HG03025 (cell line): ENCODE measurements around the gene BPIFB4.
"Not testable (repeated sequence)": the region's sequence is repeated elsewhere in the genome, so short reads cannot be mapped to it uniquely, and the experiment has no call there.

Source experiments
- ATAC-seq: cut with Tn5 transposase; IDR thresholded peaks from one replicate; pipeline ENCODE4 v1.9.1; 2021; ENCODE audit warnings: mild to moderate bottlenecking, moderate library complexity; ENCODE audit not compliant: unreplicated experiment, low FRiP score

BPIFB4 gene

DNA sequence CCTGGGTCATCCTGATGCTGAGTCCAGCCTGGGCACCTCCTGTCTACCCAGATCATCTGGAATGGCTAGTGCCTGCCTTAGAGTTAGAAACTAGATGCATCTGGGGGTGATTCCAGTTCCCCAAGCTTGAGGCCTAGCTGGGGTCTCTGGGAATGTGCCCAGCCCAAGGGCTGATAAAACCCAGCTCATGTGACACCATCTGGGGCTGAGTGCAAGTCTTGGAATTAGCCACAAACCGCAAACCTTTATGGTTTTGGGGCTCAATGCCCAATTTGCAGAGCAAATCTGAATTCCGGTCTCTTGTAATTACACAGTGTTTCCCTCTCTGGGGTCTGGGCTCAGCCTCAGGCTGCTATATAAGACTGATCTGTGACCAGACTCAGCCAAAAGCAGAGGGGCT lies at the start of gene BPIFB4:
Gene BPIFB4 (plus strand): TSS at position 385 of the 400 bp plus-strand sequence. CDS start 1,884 bp downstream, outside the sequence.
- ATAC-seq, result no peak

DNA sequence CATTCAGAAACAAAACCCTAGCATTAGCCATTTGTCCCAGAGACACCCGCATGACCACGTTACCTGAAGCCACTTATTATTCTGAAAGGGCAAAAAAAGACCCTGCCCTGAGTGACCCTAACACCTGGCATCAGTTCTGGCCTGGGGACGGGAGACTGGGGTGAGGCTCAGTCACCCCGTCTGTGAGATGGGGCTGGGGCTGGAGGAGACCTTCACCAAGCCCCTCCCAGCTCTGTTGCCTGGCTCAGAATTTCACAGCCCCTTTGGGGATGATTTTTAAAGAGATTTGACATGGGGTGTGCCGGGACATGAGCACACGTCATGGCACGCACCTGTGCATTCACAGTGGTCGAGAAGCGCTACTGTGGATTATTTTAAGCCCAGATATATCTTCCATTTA lies 49.4 kb upstream of the BPIFB4 start:
- no peak for ATAC-seq

DNA sequence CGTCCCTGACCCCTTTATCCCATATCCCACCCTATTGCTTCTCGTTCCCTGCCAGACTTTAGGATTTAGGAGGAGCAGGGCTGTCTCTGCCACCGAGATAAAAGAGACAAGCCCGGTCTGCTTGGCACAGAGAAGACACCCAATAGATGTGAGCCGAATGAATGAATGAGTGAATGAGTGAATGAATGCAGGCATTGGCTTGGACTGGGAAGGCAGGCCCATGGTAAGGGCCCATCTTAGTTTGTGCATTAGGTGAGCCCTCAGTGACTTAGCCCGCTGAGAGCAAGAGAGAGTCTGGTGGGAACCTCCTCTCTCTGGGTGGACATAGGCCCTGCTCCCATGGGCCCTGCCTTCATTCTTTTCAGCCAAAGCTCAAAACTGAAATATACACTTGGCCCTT lies 48.9 kb upstream of the BPIFB4 start:
- no peak for ATAC-seq

DNA sequence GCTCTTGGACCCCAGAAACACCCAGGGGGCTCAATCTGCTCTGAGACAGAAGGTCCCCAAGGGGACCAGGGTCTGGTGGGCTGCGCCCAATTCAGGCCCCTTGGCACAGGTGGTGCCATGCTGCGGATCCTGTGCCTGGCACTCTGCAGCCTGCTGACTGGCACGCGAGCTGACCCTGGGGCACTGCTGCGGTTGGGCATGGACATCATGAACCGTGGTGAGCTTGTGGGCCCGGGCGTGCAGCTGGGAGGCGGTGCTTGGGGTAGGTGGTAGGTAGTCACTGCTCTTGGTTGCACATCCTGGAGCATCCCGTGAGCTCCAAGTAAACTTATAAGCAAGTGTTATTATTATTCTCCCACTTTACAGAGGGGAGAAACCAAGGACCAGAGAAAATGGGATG lies 47.9 kb upstream of the BPIFB4 start, which contains the start of gene BPIFB6:
Gene BPIFB6 (plus strand): TSS at position 118 of the 400 bp plus-strand sequence. CDS start 0 bp downstream, at position 118.
- ATAC-seq, result no peak

DNA sequence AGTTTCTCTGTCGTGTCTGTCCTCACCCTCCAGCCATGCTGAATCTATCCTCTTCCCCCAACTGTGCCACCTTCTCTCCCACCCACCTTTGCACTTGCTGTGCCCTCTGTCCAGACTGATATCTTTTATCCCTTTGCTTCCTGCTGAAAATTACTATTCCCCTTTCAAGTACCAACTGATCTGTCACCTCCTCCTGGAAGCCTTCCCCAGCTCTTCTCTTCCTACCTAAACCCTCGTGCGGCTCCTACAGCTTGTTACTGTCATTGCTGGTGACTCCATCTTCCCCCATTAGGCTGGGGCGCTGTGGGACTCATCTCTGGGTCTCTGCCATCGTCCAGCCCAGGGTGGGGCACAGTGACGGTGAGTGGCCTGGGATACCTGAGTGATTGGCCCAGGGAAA lies 46.9 kb upstream of the BPIFB4 start:
- ATAC-seq, result no peak

DNA sequence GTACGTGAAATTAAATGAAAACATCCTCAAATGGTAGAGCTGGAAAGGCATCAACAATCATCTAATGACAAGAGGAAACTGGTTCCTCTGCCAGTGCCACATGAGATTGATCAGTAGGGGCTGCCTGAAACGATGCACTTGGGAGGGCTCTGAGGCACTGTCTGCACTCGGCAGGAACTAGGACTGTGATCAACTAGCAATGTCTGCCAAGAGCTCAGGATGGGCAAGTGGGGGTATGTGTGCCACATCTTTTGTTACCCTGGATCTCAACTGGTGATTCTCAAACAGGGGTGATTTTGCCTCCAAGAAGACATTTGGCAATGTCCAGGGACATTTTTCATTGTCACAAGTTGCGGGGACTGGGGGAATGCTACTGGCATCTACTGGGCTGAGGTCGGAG lies 46.1 kb upstream of the BPIFB4 start:
- no peak for ATAC-seq

DNA sequence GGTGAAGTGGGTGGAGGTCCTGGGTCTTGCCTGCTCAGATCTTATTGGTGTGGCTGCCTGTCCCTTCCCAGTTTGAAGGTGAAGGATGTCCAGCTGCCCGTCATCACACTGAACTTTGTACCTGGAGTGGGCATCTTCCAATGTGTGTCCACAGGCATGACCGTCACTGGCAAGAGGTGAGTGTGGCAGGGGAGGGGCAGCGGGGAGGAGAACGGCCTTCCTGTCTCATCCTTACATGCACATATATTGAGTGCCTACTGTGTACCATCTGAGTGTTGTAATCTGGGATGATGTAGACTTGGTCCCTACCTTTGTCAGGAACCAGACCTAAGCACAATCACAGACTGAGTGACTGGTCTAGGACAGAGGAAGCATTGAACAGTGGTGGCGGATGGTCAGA lies 45.3 kb upstream of the BPIFB4 start:
- ATAC-seq, result no peak

DNA sequence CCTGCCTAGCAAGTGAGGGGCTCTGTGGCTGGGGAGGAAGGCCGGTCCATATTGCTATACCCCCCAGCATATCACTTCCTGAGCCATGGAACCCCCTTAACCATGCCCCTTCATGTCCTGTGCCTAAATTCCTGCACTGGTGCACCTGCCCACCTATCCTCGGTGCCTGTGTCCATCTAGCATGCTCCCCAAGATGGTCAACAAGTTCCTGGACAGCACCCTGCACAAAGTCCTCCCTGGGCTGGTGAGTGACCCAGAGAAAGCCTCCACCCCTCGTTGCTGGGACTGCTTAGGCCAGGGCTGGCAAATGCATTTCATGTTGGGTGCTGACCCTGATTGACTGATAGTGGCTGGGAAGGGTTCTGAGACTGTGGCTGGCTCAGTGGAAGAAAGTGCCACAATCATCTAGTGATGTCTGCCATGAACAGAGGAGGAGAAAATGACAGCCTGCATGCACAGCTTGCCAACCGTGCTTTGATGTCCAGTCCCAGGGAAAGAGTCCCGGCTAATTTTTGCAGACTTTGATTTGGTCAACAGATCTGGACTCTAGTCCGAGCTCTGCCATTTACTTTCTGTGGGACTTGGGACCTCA lies 44.4 kb upstream of the BPIFB4 start:
- no peak for ATAC-seq

DNA sequence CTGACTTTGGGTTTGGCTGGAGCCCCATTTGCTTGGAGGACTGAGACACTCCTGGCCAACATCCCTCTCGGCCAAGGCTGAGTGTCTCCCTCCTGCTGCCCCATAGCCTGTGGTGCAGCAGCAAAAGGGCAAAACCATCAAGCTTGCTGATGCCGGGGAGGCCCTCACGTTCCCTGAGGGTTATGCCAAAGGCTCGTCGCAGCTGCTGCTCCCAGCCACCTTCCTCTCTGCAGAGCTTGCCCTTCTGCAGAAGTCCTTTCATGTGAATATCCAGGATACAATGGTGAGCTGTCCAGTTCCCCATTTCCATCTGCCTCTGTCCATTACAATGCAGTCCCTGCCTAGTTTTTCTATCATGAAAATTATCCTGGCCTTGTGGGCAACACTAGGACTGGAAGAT lies 42.0 kb upstream of the BPIFB4 start:
- ATAC-seq, result no peak

DNA sequence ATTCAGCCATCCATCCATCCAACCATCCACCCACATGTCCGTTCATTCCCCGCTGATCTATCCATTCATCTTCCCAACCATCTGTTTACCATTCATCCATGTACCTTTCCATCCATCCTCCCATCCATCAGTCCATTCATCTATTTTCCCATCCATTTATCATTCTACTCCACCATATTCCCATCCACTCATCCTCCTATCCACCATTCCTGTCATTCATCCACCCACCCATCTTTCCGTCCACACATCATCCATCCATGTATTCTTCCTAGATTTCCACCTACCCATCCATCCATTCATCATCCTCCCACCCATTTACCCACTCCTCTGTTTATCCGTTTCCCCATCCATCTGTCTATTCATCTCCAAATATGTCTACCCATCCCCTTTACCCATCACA lies 41.2 kb upstream of the BPIFB4 start:
- no peak for ATAC-seq

DNA sequence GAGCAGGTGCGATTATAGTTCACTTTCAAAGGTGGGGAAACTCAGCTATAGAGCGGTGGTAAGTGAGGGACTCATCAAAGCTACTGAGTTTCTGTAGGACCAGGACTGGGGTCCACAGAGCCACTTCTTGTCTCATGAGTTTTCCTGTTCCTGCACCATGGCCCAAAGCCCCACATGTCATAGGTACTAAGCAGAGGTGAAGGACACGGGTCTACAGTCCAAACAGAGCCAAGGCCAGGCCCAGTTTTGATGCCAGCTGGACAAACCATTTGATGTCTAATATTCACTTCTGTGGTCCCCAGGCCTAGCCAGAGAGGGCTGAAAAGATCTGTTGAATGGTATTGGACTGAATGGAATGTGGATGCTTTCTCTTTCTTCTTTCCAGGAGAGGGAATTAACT lies 37.0 kb upstream of the BPIFB4 start:
- no peak for ATAC-seq

DNA sequence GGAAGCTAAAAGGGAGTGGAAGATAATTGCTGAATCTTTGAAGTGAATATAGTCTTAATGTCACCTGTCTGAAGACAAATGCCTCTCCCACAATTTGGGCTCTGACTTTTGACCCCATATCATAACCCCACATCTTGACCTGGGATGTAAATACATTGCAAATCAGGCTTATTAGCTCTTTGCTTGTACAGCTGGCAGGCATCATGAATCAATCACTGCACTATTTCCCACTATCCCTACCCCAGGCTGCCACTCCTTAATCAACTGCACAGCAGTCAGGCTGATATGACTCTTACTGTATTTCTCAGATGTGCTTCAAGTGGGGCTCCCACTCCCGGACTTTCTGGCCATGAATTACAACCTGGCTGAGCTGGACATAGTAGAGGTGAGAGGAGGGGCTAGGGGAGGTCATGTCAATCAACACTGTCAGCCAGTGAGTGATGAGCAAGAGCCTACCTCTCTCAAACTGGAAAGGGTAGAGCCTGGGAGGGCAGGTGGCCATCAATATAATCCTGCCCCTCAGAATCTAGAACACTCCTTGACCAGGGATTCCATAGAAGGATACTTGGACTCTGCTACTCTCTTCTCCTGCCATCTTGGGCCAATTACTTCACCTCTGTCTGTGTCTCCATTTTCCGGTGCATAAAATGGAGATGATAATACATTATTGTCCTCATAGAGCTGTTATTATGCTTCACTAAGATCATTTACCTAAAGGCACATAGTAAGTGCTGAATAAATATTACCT lies 36.3 kb upstream of the BPIFB4 start:
- no peak for ATAC-seq

DNA sequence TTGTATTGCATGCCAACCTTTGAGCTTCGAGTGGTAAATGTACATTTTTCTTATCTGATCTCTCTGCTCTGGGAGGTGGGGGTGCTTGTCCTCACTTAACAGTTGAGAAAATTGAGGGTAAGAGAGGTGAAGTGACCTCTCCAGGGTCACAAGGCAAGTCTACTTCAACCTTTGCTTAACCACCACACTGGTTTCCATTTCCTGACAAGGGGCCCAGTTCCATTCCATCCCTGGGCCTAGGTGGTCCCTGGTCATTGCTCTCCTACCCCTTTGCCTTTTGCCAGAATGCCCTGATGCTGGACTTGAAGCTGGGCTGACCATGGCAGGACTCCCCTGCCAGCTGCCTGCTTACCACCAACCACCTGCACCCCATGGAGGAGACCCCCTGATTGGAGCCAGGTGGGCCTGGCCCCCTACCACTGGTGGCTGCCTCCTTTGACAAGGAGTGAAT lies 35.7 kb upstream of the BPIFB4 start:
- ATAC-seq, result no peak

DNA sequence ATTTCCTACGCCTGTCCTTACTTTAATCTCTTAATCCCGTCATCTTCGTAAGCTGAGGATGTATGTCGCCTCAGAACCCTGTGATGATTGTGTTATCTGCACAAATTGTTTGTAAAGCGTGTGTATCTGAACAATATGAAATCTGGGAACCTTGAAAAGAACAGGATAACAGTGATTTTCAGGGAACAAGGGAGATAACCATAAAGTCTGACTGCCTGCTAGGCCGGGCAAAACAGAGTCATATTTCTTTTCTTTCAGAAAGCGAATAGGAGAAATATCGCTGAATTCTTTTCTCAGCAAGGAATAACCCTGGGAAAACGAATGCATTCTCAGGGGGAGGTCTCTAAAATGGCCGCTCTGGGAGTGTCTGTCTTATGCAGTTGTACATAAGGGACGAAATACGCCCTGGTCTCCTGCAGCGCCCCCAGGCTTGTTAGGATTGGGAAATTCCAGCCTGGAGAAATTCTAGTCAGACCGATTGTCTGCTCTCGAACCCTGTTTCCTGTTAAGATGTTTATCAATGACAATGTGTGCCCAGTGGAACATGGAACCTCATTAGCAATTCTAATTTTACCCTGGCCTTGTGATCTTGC lies 34.2 kb upstream of the BPIFB4 start:
- ATAC-seq, result not testable (repeated sequence)

DNA sequence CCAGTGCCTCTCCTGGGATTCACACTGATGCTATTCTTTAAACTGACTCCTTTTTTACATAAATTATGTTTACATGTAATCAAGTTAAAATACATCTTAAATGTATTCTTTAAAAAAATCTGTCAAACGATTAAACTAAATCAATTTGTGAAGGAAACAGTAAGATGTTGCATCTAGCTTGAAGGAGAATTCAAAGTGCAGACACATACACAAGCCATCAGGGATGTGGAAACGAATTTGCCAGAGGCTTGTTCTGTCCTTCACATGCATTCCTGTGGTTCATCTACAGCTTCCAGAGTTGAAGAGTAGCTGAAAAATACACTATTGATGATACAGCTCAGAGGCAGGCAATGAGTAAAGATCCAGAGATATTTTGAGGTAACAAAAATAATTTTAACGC lies 33.0 kb upstream of the BPIFB4 start:
- ATAC-seq, result no peak

DNA sequence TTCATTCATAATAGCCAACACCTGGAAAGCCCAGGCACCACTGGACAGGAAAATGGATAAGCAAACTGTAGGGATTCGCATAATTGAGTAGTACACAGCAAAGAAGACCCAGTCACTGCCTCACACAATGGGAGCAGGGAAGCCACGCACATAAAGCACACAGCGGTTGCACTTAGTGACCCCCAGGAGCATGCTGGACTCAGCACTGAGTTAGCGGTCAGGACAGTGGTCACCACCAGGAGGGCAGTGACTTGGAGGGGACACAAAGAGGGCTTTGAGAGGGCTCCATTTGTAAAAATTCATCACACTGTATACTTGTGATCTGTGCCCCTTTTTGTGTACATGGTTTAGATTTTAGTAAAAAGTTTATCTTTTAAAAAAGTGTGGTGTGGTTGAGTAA lies 28.1 kb upstream of the BPIFB4 start:
- no peak for ATAC-seq

DNA sequence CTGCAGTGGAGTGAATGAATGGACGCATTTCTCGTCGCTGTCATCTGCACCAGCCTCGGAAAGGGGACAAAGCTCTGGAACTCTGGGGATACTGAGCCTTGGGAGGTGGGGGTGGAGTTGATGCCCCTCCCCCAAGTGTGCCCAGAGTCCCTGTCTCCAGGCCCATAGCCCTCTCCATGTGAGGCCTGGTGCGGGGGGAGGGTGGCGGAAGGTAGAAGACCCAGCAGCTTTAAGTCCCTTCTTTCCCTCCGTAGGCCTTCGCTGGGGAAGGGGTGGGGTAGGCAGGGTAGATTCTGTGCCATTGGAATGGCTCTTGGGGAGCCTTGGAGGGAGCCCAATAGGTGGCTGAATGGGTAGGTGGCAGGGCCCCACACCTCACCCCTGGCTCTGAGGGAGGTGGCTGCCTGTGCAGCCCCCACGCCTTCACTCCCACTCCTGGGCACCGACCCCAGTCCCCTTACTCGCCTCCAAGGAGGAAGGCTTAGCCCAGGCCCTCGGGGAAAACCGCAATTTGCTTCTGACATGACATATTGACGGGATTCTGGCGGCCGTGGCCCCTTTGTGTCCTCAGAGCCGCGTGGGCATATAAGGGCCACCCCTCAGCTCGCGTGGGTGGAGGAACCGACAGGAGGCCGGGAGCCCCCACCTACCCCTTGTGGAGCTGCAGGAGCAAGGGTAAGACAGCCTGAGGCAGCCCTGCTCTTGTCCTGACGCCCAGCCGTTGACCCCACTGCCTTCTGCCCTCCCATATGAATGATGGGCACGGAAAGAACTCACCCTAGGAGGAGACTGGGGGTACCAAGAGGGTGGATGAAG lies 25.9 kb upstream of the BPIFB4 start, which contains the start of gene BPIFB3:
Gene BPIFB3 (plus strand): TSS at position 613 of the 816 bp plus-strand sequence. CDS start 1,533 bp downstream, outside the sequence.
- ATAC-seq, result no peak

DNA sequence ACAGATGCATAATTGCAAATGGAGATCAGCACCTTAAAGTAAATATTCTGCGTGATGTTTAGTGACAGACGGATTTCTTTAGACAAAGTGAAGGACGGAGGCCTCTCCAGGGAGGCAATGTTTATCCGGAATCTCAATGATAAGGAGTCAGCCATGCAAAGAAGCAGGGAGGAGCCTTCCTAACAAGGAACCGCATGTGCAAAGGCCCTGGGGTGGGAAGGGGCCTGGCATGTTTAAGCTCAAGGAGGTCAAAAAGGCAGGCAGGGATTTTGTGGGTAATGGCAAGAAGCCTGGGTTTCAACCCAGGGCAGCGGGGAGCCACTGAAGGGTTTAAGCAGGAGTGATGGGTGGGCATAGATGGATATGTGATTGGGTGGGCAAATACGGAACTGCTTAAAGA lies 25.1 kb upstream of the BPIFB4 start:
- ATAC-seq, result no peak

DNA sequence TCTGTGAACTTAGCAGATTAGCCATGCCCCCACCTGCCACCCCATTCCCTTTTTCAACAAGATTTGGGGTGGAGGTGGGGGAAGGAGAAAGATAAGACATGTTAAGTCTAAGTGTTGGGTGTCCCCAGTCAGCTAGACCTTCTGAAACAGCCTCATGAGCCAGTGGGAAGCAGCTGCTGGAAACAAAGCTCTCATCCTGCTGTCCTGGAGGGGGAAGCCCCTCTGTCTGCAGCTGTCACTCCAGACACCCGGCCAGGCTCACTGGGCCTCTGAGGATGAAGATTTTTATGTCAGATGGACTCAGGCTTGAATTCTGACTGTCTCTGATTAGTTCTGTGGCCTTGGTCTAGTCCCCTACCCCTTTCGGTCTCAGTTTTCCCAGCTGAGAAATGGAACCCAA lies 24.7 kb upstream of the BPIFB4 start:
- ATAC-seq, result no peak

DNA sequence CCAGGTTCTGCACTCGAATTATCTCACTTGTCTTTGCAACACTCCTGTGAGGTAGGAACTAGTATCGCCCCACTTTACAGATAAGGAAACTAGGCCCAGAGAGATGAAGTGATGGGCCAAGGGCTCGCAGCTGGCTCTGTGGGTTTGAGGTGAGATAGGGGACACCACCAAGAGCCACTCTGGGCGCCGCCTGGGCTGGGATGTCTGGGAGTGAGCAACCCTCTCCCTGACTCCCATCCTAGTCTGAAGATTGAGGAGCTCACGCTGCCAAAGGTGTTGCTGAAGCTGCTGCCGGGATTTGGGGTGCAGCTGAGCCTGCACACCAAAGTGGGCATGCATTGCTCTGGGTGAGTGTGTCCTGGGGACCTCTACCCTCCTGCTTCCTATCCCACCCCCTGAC lies 20.3 kb upstream of the BPIFB4 start:
- no peak for ATAC-seq
